Heart left ventricle (tissue), 13 donors: ENCODE measurements around the gene CALB2.

Source experiments
- CTCF ChIP-seq, 12 donors: fragments of 200-600 bp; sonication (generic) in 4 of 12; IDR thresholded peaks; one replicate each; pipeline versions ENCODE4 v1.5.0 to v1.8.0; 2018 to 2022; ENCODE audit warnings: antibody characterized with exemption in 12 of 12, mild to moderate bottlenecking in 5 of 12
- POLR2A ChIP-seq, 2 donors: fragments of 450-650 bp; IDR thresholded peaks; one replicate each; pipeline ENCODE4 v1.6.1; 2017; ENCODE audit warnings: antibody characterized with exemption in 2 of 2, mild to moderate bottlenecking in 2 of 2, moderate library complexity in 2 of 2
- donor health status: ischemic (EF 13 %, LVEDD 7.1; RV severe dilation, severe dysfunction).
- donor health status: DM: no; HTN: yes; CAD: no.
- donor health status: DM: no; HTN: no; CAD: no.
- donor health status: ischemic (EF 25% LVEDD 6.9; RV normal size, moderate dysfunction).
- donor health status: ischemic (EF 25% LVEDD 5.7; RV mildly dilated, moderate dysfunction).
- donor health status: ischemic (EF 35%, LVEDD 5.7; RV mildly dilated, moderate dysfunction).
- donor health status: nonischemic (EF 11% LVEDD 7.7; RV severe dilation, severe dysfunction).
- donor health status: DM: yes; HTN: yes; CAD: no.
- donor health status: PGD.
- donor health status: ischemic (EF 29% LVEDD 5.4; RV normal size, mild dysfunction).
- donor health status: nonischemic (EF 23%, LVEDD 6.1; RV moderate dilation, normal function).

GRCh38 chr16:71409011-71409775 lies 50.7 kb downstream of the CALB2 start:
- TF ChIP-seq CTCF (IDR thresholded peaks at IDR 0.05) = no peak
- no peak for TF ChIP-seq POLR2A (IDR thresholded peaks at IDR 0.05)
